Epidermal melanocyte (primary cell): ENCODE data around the gene FBXW8.

Source experiments
- DNase-seq: peaks from one replicate; pipeline ENCODE4 v3.0.0; 2011; ENCODE audit warnings: low spot score; ENCODE audit not compliant: insufficient read length

Gene FBXW8

GRCh38 chr12:117072736-117073490 lies 162.2 kb downstream of the FBXW8 start:
- DNase-seq, result no peak

GRCh38 chr12:117073611-117074010 lies 162.9 kb downstream of the FBXW8 start:
- no peak for DNase-seq

GRCh38 chr12:117076410-117077372 lies 165.9 kb downstream of the FBXW8 start:
- DNase-seq, result no peak

- DNase-seq, result no peak
These were observed 168.7 kb downstream of the FBXW8 start for GRCh38 chr12:117079487-117079886.

- DNase-seq, result no peak
These were observed 170.0 kb downstream of the FBXW8 start for GRCh38 chr12:117080661-117081144.
